ENCODE measurements around the gene CA9. TPM values are rescaled to one million over a fixed set of nuclear protein-coding genes. Genes with fewer than 3 reads are reported as not detected.

The CA9 gene
- total RNA-seq, 1 donor from 2014 or later = 2.9 TPM

- Mint-ChIP-seq H3K4me3 (ENCODE audit: unreplicated experiment) (no peak overlapping the region), H3K4me1 (ENCODE audit: low read depth) (no peaks in the 10 kb centered on the region), H3K27ac (ENCODE audit: unreplicated experiment) (peak overlapping the region; percentile 12), H3K36me3 (ENCODE audit: low read depth) (peaks cover 70% of the 10 kb centered on the region), H3K27me3 (ENCODE audit: low read depth) (no peaks in the 10 kb centered on the region), H3K9me3 (ENCODE audit: low read depth) (no peaks in the 10 kb centered on the region)
- DNase-seq (ENCODE audit: low spot score) = no peak
- TF ChIP-seq CTCF (IDR thresholded peaks at IDR 0.05) = no peak
These were observed 38.0 kb downstream of the CA9 start for GRCh38 chr9:35711501-35712428.

- no peak overlapping the region for H3K4me3 Mint-ChIP-seq (ENCODE audit: unreplicated experiment)
These were observed 39.2 kb downstream of the CA9 start for GRCh38 chr9:35712762-35713400.

GRCh38 chr9:35713578-35713977 is 39.9 kb downstream of the CA9 start:
- no peak for DNase-seq (ENCODE audit: low spot score)
- no peak overlapping the region for H3K4me3 Mint-ChIP-seq (ENCODE audit: unreplicated experiment)
- H3K27ac Mint-ChIP-seq (ENCODE audit: unreplicated experiment) = peak overlapping the region; percentile 77
- H3K4me1 Mint-ChIP-seq (ENCODE audit: low read depth) = no peaks in the 10 kb centered on the region
- no peak for TF ChIP-seq CTCF (IDR thresholded peaks at IDR 0.05)
- H3K27me3 Mint-ChIP-seq (ENCODE audit: low read depth) = no peaks in the 10 kb centered on the region
- peaks cover 65% of the 10 kb centered on the region for H3K36me3 Mint-ChIP-seq (ENCODE audit: low read depth)
- H3K9me3 Mint-ChIP-seq (ENCODE audit: low read depth) = no peaks in the 10 kb centered on the region

More at GRCh38 chr9:35712762-35713400, 39.2 kb downstream of the CA9 start:
- Mint-ChIP-seq H3K36me3 (ENCODE audit: low read depth) (peaks cover 67% of the 10 kb centered on the region), H3K4me1 (ENCODE audit: low read depth) (no peaks in the 10 kb centered on the region), H3K9me3 (ENCODE audit: low read depth) (no peaks in the 10 kb centered on the region), H3K27me3 (ENCODE audit: low read depth) (no peaks in the 10 kb centered on the region), H3K27ac (ENCODE audit: unreplicated experiment) (no peak overlapping the region)
- DNase-seq (ENCODE audit: low spot score) = no peak
- no peak for TF ChIP-seq CTCF (IDR thresholded peaks at IDR 0.05)

- no peak for DNase-seq (ENCODE audit: low spot score)
- Mint-ChIP-seq H3K4me3 (ENCODE audit: unreplicated experiment) (no peak overlapping the region), H3K27me3 (ENCODE audit: low read depth) (no peaks in the 10 kb centered on the region), H3K4me1 (ENCODE audit: low read depth) (no peaks in the 10 kb centered on the region), H3K27ac (ENCODE audit: unreplicated experiment) (peak overlapping the region; percentile 54), H3K36me3 (ENCODE audit: low read depth) (peaks cover 63% of the 10 kb centered on the region), H3K9me3 (ENCODE audit: low read depth) (no peaks in the 10 kb centered on the region)
- no peak for TF ChIP-seq CTCF (IDR thresholded peaks at IDR 0.05)
These were observed 40.4 kb downstream of the CA9 start for GRCh38 chr9:35714123-35714522.

GRCh38 chr9:35714579-35715252 is 41.0 kb downstream of the CA9 start:
- peaks cover 66% of the 10 kb centered on the region for H3K36me3 Mint-ChIP-seq (ENCODE audit: low read depth)
- no peaks in the 10 kb centered on the region for H3K4me1 Mint-ChIP-seq (ENCODE audit: low read depth)
- H3K27me3 Mint-ChIP-seq (ENCODE audit: low read depth) = no peaks in the 10 kb centered on the region
- no peak for DNase-seq (ENCODE audit: low spot score)
- H3K9me3 Mint-ChIP-seq (ENCODE audit: low read depth) = no peaks in the 10 kb centered on the region
- H3K4me3 Mint-ChIP-seq (ENCODE audit: unreplicated experiment) = no peak overlapping the region
- peak overlapping the region; percentile 54 for H3K27ac Mint-ChIP-seq (ENCODE audit: unreplicated experiment)
- no peak for TF ChIP-seq CTCF (IDR thresholded peaks at IDR 0.05)
